ENCODE data around the gene MAPK4. TPM values are rescaled to one million over a fixed set of nuclear protein-coding genes. Genes with fewer than 3 reads are reported as not detected.

Gene MAPK4
- total RNA-seq, 1 donor from 2014 or later = 2.2 TPM

GRCh38 chr18:50687491-50687890, 127.6 kb downstream of the MAPK4 start:
- H3K27me3 ChIP-seq = no peaks in the 10 kb centered on the region
- intact Hi-C loops (cut with DNase I) = no loop called here

GRCh38 chr18:50689578-50689977, 129.7 kb downstream of the MAPK4 start:
- Histone ChIP-seq H3K27ac (no peak overlapping the region), H3K4me3 (no peak overlapping the region), H3K4me1 (no peaks in the 10 kb centered on the region), H3K27me3 (no peaks in the 10 kb centered on the region), H3K9me3 (no peaks in the 10 kb centered on the region), H3K36me3 (no peaks in the 10 kb centered on the region)
- intact Hi-C loops (cut with DNase I) = no loop called here
- no peak for DNase-seq (ENCODE audit: extremely low spot score in 2 of 2)
- TF ChIP-seq POLR2AphosphoS5 (IDR thresholded peaks at IDR 0.05; ENCODE audit: insufficient read depth in 1 of 2, low read depth in 1 of 2) (no peak), POLR2A (IDR thresholded peaks at IDR 0.05) (no peak), CTCF (IDR thresholded peaks at IDR 0.05) (no peak)

More at GRCh38 chr18:50687491-50687890, 127.6 kb downstream of the MAPK4 start:
- Histone ChIP-seq H3K9me3 (no peaks in the 10 kb centered on the region), H3K36me3 (no peaks in the 10 kb centered on the region), H3K27ac (no peak overlapping the region), H3K4me3 (no peak overlapping the region), H3K4me1 (no peaks in the 10 kb centered on the region)
- DNase-seq (ENCODE audit: extremely low spot score in 2 of 2) = no peak
- TF ChIP-seq CTCF (IDR thresholded peaks at IDR 0.05) (no peak), POLR2AphosphoS5 (IDR thresholded peaks at IDR 0.05; ENCODE audit: insufficient read depth in 1 of 2, low read depth in 1 of 2) (no peak), POLR2A (IDR thresholded peaks at IDR 0.05) (no peak)

- H3K4me3 ChIP-seq = no peak overlapping the region
Measured at GRCh38 chr18:50694147-50694546, 134.3 kb downstream of the MAPK4 start.

GRCh38 chr18:50695431-50696176, 135.7 kb downstream of the MAPK4 start:
- Histone ChIP-seq H3K4me3 (no peak overlapping the region), H3K27ac (no peak overlapping the region), H3K36me3 (no peaks in the 10 kb centered on the region), H3K4me1 (no peaks in the 10 kb centered on the region), H3K27me3 (no peaks in the 10 kb centered on the region), H3K9me3 (no peaks in the 10 kb centered on the region)
- TF ChIP-seq POLR2AphosphoS5 (IDR thresholded peaks at IDR 0.05; ENCODE audit: insufficient read depth in 1 of 2, low read depth in 1 of 2) (no peak), POLR2A (IDR thresholded peaks at IDR 0.05) (no peak), CTCF (IDR thresholded peaks at IDR 0.05) (no peak)
- no peak for DNase-seq (ENCODE audit: extremely low spot score in 2 of 2)
- intact Hi-C loops (cut with DNase I) = no loop called here

More at GRCh38 chr18:50694147-50694546, 134.3 kb downstream of the MAPK4 start:
- Histone ChIP-seq H3K27me3 (no peaks in the 10 kb centered on the region), H3K27ac (no peak overlapping the region), H3K4me1 (no peaks in the 10 kb centered on the region), H3K9me3 (no peaks in the 10 kb centered on the region), H3K36me3 (no peaks in the 10 kb centered on the region)
- TF ChIP-seq POLR2AphosphoS5 (IDR thresholded peaks at IDR 0.05; ENCODE audit: insufficient read depth in 1 of 2, low read depth in 1 of 2) = no peak
- no peak for TF ChIP-seq POLR2A (IDR thresholded peaks at IDR 0.05)
- no peak for TF ChIP-seq CTCF (IDR thresholded peaks at IDR 0.05)
- intact Hi-C loops (cut with DNase I) = no loop called here
- no peak for DNase-seq (ENCODE audit: extremely low spot score in 2 of 2)

- Histone ChIP-seq H3K27ac (no peak overlapping the region), H3K27me3 (no peaks in the 10 kb centered on the region), H3K36me3 (no peaks in the 10 kb centered on the region), H3K4me3 (no peak overlapping the region), H3K4me1 (no peaks in the 10 kb centered on the region), H3K9me3 (no peaks in the 10 kb centered on the region)
- intact Hi-C loops (cut with DNase I) = no loop called here
- DNase-seq (ENCODE audit: extremely low spot score in 2 of 2) = no peak
- TF ChIP-seq POLR2AphosphoS5 (IDR thresholded peaks at IDR 0.05; ENCODE audit: insufficient read depth in 1 of 2, low read depth in 1 of 2) (no peak), POLR2A (IDR thresholded peaks at IDR 0.05) (no peak), CTCF (IDR thresholded peaks at IDR 0.05) (no peak)
Measured at GRCh38 chr18:50696436-50696835, 136.5 kb downstream of the MAPK4 start.
